Measurements from ENCODE around the gene ULBP3. TPM values are rescaled to one million over a fixed set of nuclear protein-coding genes. Genes with fewer than 3 reads are reported as not detected.

ULBP3 gene
- total and polyA plus RNA-seq, 8 donors, result 0.38 to 0.98 (median 0.77) TPM

GRCh38 chr6:150081702-150082101 is 12.8 kb upstream of the ULBP3 start:
- Histone ChIP-seq H3K4me3 (no peak overlapping the region), H3K4me1 (no peaks in the 10 kb centered on the region), H3K9me3 (no peaks in the 10 kb centered on the region), H3K27me3 (no peaks in the 10 kb centered on the region), H3K27ac (no peak overlapping the region), H3K36me3 (no peaks in the 10 kb centered on the region)
- FAIRE-seq (no peak), ATAC-seq (no peak), DNase-seq (no peak)
- no peak for TF ChIP-seq CTCF (IDR thresholded peaks at IDR 0.05)
- 72 to 73% methylated on average over 4 of the region's 4 CpGs for WGBS, 2 donors
- intact Hi-C loops (cut with DNase I), result loop anchor here in 2 of 3 donors (5.0 kb wide), 2 partner anchors 251 to 316 kb away; no protein-coding TSS in a partner anchor

GRCh38 chr6:150079604-150080003 is 10.7 kb upstream of the ULBP3 start:
- 67 to 77% methylated on average over 4 of the region's 4 CpGs for WGBS, 2 donors

GRCh38 chr6:150078788-150079187 is 9.9 kb upstream of the ULBP3 start:
- no peaks in the 10 kb centered on the region for H3K9me3 ChIP-seq
- ATAC-seq, result no peak
- no peak overlapping the region for H3K4me3 ChIP-seq
- H3K4me1 ChIP-seq, result no peaks in the 10 kb centered on the region
- no peaks in the 10 kb centered on the region for H3K36me3 ChIP-seq
- DNase-seq, result no peak
- no peaks in the 10 kb centered on the region for H3K27me3 ChIP-seq
- TF ChIP-seq CTCF (IDR thresholded peaks at IDR 0.05), result no peak
- FAIRE-seq, result no peak
- H3K27ac ChIP-seq, result no peak overlapping the region
- 40 to 51% methylated on average over 2 of the region's 2 CpGs for WGBS, 2 donors
- intact Hi-C loops (cut with DNase I), result no loop called here

More at GRCh38 chr6:150079604-150080003, 10.7 kb upstream of the ULBP3 start:
- H3K27ac ChIP-seq, result no peak overlapping the region
- DNase-seq (no peak), ATAC-seq (no peak), FAIRE-seq (no peak)
- H3K27me3 ChIP-seq, result no peaks in the 10 kb centered on the region
- intact Hi-C loops (cut with DNase I), result loop anchor here in 2 of 3 donors (5.0 kb wide), 2 partner anchors 253 to 318 kb away; no protein-coding TSS in a partner anchor
- no peaks in the 10 kb centered on the region for H3K4me1 ChIP-seq
- no peak for TF ChIP-seq CTCF (IDR thresholded peaks at IDR 0.05)
- no peaks in the 10 kb centered on the region for H3K9me3 ChIP-seq
- H3K4me3 ChIP-seq, result no peak overlapping the region
- no peaks in the 10 kb centered on the region for H3K36me3 ChIP-seq

- WGBS, 2 donors, result 61 to 76% methylated on average over 8 of the region's 8 CpGs
Measured at GRCh38 chr6:150076196-150076893, 7.4 kb upstream of the ULBP3 start.

More at GRCh38 chr6:150076196-150076893, 7.4 kb upstream of the ULBP3 start:
- Histone ChIP-seq H3K4me3 (no peak overlapping the region), H3K27me3 (no peaks in the 10 kb centered on the region), H3K4me1 (no peaks in the 10 kb centered on the region), H3K9me3 (no peaks in the 10 kb centered on the region), H3K36me3 (no peaks in the 10 kb centered on the region), H3K27ac (no peak overlapping the region)
- intact Hi-C loops (cut with DNase I), result no loop called here
- no peak for TF ChIP-seq CTCF (IDR thresholded peaks at IDR 0.05)
- ATAC-seq (no peak), FAIRE-seq (no peak), DNase-seq (no peak)

Measured in pancreas (tissue), 10 donors.